Measurements from ENCODE around the gene LAMA1.

DNA sequence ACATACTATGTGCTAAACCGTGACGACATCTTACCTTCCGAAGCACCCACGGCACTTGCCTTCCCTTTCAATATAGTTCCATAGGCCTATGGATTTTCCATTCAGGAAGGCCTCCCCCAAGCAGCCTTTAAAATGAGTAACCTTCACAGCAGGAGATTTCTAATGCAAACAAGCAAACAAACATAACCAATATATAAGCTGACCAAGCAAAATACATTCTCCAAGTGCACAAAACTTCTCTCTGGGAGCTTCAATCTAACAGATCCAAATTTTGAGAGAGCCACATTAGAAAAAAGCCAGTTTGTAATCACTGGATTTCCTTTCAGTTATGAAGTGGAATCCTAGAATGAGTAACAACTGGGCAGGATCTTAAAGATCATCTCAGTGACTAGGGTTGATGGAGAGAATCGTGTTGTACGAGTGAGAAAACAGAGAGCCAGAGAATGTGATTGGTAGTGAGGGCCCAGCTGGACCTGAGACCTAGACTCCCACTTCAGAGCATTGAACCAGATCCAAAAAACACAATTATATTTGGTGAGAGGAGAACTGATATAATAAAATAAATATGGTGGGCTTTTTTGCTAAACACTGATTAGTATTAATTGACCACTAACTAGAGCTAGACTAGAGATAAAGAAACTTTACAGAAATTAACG is 145.6 kb downstream of the LAMA1 start:
- TF ChIP-seq, protein P1, sequence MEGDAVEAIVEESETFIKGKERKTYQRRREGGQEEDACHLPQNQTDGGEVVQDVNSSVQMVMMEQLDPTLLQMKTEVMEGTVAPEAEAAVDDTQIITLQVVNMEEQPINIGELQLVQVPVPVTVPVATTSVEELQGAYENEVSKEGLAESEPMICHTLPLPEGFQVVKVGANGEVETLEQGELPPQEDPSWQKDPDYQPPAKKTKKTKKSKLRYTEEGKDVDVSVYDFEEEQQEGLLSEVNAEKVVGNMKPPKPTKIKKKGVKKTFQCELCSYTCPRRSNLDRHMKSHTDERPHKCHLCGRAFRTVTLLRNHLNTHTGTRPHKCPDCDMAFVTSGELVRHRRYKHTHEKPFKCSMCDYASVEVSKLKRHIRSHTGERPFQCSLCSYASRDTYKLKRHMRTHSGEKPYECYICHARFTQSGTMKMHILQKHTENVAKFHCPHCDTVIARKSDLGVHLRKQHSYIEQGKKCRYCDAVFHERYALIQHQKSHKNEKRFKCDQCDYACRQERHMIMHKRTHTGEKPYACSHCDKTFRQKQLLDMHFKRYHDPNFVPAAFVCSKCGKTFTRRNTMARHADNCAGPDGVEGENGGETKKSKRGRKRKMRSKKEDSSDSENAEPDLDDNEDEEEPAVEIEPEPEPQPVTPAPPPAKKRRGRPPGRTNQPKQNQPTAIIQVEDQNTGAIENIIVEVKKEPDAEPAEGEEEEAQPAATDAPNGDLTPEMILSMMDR (conservative IDR thresholded peaks at IDR 0.05; ENCODE audit: low read length) = no peak
- TF ChIP-seq EZH2phosphoT487 (IDR thresholded peaks at IDR 0.05; ENCODE audit: borderline replicate concordance) = no peak

Data from Loucy (cell line).